Body of pancreas (tissue), 4 donors: ENCODE measurements around the gene AQP6.

ENCODE experiments used
- CTCF ChIP-seq, 7 experiments: fragments of 450-650 bp in 4 of 7; fragments of 200-600 bp in 3 of 7; sonication (generic) in 3 of 7; IDR thresholded peaks; one replicate each; pipeline ENCODE4 v1.5.1; 2016 to 2019; ENCODE audit warnings: antibody characterized with exemption in 7 of 7
- POLR2A ChIP-seq, 3 donors: fragments of 450-650 bp; IDR thresholded peaks; one replicate each; pipeline ENCODE4 v1.6.1; 2016; ENCODE audit warnings: antibody characterized with exemption in 3 of 3, mild to moderate bottlenecking in 2 of 3

DNA sequence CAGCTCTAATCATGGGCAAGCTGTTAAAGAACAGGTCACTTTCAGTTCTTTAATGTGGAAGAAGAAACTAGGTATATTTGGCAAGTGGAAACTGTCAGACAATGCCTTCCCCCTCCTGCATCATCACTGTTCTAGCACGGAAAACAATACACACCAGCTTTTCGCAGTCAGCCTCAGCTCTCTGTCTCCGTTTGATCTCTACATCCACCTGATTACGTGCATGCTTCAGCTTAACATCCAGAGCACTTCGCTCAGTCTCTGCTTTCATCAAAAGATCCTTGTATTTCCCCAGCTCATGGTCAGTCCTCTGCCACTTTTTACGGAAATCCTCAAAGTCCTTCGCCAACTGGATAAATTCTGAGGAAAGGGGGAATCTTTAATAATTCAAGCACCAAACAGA, 33.5 kb downstream of the AQP6 start:
- no peak for TF ChIP-seq CTCF (IDR thresholded peaks at IDR 0.05)
- TF ChIP-seq POLR2A (IDR thresholded peaks at IDR 0.05) = no peak
